ENCODE results near the gene MUC20.

GRCh38 chr3:195748661-195749060, 27.9 kb downstream of the MUC20 start:
- TF ChIP-seq CTCF (IDR thresholded peaks at IDR 0.05): no peak
- no peak for TF ChIP-seq POLR2A (IDR thresholded peaks at IDR 0.05)
- TF ChIP-seq POLR2AphosphoS5 (IDR thresholded peaks at IDR 0.05): no peak
